Occipital lobe (tissue), 2 donors: ENCODE data around the gene PTPRG. TPM values are rescaled to one million over a fixed set of nuclear protein-coding genes. Genes with fewer than 3 reads are reported as not detected.
"Not testable (repeated sequence)": the region's sequence is repeated elsewhere in the genome, so short reads cannot be mapped to it uniquely, and the experiment has no call there.

Source experiments
- DNase-seq: peaks from one replicate; lab custom pipeline; 2025; lab: John Stamatoyannopoulos, UW
- total RNA-seq: library from RNA; depleted of rRNA; stranded (reverse); fragments of >200 nt; gene quantifications from one replicate; pipeline ENCODE4 v1.2.3, GENCODE V29; 2014

Gene PTPRG
- total RNA-seq, 1 donor from 2014 or later, result 81.4 TPM

DNA sequence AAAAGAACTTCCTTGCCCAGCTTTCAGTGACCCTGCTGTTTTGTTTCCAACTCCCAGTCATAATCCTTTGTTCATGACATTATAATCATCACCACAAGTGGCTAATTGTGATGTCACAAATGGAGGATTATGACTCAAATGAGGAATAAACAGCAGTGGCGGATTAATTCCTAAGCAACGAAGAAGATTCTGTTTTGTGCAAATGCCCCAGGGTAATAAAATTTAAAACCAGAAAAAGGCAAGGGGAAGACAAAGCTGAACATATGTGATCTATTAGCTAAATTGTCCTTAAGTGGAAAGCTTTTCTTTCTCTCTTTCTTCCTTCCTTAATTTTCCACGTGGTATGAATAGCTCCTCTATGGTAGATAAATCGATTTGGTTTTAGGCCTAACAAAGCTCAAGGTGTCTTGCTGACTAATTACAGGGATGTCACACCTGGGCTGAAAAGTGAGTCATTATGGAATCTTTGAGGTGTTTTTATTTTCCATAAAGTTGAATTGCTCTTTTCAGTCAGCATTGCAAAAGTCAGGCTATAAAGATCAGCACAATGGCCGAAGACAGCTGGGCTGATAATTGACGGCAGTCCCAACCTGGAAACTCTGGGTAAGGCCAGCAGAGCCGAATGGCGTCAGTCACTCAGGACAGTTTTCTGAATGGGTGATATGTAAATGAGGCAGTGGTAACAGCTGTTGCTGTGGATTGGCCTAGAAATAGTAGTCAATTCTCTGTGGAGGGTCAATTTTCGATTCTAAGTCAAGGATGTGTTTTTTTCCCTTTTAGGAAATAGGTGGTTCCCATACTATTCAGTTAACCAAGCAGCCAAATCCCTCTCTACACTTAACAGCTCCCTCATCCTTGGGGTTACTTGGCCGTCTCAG lies 121.5 kb downstream of the PTPRG start:
- no peak for DNase-seq

- no peak for DNase-seq
Observed at GRCh38 chr3:61683549-61684236, 122.3 kb downstream of the PTPRG start.

- no peak for DNase-seq
Observed at GRCh38 chr3:61684386-61684785, 123.0 kb downstream of the PTPRG start.

DNA sequence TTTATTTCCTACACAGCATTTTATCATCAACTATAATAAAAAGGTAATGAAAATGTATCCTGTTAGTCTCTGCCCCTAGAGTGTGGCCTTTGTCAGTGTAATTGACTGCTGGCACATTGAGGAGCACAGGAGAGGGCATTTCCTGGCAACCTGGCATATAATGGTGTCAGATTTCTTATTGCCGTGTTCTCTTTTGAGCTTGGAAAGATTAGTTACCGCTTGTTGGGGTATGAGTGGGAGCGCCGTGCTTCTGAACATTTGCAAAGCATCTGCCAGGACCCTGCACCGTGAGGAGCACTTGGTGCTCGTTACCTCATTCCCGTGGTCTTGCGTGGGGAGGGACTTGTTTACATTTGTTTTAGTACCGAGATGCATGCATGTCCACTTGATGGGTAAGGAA lies 124.4 kb downstream of the PTPRG start:
- DNase-seq, result no peak

GRCh38 chr3:61686228-61686648 lies 124.9 kb downstream of the PTPRG start:
- no peak for DNase-seq

GRCh38 chr3:61687206-61687605 lies 125.8 kb downstream of the PTPRG start:
- DNase-seq, result no peak

GRCh38 chr3:61687663-61688306 lies 126.4 kb downstream of the PTPRG start:
- no peak for DNase-seq

DNA sequence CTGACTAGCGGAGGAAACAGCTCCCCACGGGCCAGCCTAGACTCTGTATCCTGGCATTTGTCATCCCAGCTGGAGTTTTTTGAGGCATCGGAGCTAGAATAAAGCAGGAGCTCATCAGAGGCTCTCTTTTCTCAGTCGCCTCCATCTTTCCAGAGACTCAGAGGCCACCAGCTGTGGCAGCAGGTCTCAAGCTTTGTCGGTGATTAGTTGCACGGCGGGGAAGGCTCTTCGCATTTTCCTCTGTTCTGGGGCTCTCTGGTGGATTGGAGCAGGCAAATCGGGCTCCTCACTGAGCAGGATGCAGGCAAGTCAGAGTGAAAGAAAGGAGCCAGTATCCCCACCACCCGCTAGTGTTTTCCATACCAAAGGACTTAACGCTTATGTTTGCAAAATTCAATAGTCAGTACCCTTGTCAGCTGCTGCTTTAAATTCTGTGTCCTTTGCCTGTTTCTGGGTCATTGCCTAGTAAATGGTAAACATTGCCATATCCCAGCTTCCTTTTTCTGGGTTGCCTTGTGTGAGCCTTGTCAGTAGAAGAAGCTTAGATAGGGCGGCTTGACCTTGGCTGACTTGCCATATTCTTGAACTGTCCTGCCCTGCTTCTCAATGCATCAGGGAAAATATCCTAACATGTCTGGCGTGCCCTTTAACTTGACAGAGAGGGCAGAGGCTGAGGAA lies 127.1 kb downstream of the PTPRG start:
- no peak for DNase-seq

DNA sequence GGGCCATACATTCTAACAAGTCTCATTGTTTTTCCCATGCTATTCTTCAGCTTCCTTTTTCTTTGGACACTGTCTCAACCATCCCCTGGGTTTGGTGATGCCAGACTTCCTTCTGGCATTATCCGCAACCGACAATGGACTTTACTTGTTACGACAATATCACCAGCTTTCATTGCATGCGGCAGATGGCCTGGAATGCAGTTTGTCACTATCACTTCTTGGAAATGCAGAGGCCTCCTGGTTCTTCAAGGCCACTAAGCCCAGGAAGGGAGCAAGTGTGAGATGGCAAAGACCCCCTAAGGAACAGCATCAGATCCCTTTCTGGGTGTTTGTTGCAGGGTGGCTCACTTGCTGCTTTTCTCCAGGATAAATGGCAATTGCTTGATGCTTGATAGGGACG lies 128.6 kb downstream of the PTPRG start:
- no peak for DNase-seq

- DNase-seq, result no peak
Observed at GRCh38 chr3:61691466-61691865, 130.1 kb downstream of the PTPRG start.

GRCh38 chr3:61697301-61697700 lies 135.9 kb downstream of the PTPRG start:
- no peak for DNase-seq

DNA sequence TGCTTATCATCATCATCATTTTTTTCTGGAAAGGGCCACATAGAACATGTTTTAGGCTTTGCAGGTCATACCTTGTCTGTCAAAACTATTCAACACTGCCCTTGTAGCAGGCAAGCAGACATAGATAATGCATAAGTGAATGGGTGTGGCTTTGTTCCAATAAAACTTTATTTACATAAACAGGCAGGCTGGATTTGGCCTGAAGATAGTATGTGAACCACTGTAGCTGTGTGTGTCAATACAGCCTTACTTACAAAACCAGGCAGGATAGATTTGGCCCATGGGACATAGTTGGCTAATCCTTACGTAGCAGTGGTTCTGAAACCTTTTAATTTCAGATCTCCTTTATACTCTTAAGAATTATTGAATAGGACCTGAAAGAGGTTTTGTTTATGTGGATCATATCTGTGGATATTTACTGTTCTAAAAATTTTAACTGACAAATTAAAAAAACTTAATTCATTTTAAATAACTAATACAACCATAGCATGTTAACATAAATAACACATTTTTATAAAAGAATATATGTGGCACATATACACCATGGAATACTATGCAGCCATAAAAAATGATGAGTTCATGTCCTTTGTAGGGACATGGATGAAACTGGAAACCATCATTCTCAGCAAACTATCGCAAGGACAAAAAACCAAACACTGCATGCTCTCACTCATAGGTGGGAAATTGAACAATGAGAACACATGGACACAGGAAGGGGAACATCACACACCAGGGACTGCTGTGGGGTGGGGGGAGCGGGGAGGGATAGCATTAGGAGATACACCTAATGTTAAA lies 137.1 kb downstream of the PTPRG start:
- not testable (repeated sequence) for DNase-seq

DNA sequence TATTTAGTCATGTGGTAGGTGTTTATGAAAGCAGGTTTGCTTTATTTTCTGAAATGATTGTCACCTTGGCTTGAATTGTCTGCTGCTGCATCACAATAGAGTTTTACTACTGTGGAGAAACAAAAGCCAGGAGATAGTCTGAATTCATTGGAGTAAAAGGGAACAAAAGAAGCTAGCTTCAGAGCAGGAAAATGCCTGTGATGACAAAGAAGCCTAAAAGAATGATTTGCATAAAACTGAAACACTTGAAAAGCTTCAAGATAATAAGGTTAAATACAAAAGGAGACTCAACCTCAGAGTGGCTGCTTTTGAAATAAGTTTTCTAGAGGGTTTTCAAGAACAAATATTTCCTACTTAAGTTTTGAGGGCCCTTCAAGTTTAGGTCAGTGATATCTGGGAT lies 138.3 kb downstream of the PTPRG start:
- no peak for DNase-seq

GRCh38 chr3:61701011-61701410 lies 139.6 kb downstream of the PTPRG start:
- DNase-seq, result no peak

GRCh38 chr3:61702453-61702852 lies 141.1 kb downstream of the PTPRG start:
- no peak for DNase-seq

DNA sequence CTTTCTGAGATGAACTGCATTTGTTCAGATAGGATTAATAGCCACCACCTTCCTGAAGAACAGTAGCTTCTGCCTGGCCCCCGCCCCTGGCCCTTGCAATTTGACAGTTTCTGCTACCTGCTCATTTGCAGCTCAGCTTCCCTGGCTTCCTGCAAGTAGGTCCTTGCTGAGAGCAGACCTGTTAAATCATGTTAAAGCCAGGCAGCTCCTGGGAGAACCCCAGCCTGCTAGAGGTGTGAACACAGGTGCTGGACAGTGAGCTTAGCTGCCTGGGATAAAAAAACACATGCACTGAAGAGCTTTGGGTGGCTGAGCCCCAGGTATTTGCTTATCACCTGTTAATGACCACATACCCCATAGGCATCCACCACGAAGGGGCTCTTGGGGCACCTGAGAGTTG lies 143.4 kb downstream of the PTPRG start:
- DNase-seq, result no peak

GRCh38 chr3:61707492-61707891 lies 146.1 kb downstream of the PTPRG start:
- DNase-seq, result no peak

DNA sequence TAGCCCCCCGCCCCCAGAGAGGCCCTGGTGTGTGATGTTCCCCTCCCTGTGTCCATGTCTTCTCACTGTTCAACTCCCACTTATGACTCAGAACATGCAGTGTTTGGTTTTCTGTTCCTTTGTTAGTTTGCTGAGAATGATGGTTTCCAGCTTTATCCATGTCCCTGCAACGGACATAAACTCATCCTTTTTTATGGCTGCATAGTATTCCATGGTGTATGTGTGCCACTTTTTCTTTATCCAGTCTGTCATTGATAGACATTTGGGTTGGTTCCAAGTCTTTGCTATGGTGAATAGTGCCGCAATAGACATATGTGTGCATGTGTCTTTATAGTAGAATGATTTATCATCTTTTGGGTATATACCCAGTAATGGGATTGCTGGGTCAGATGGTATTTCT lies 149.5 kb downstream of the PTPRG start:
- not testable (repeated sequence) for DNase-seq

DNA sequence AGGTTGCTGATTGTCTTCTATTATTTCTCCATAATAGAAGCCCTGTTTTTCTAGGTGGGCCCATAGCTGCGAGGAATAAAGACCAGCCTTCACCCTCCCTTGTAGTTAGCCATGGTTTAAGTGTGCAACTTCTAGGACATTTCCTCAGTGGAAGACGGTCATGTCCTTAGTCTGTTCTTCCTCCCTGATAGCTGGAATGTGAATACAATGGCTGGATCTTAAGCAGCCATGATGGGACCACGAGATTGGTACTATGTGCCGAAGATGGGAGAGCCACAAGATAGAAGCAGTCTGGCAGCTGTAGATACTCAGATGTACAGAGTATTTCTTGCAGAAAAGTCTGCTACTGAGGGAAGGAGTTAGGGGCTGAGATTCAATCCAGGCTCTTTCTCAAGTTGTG lies 152.9 kb downstream of the PTPRG start:
- no peak for DNase-seq

GRCh38 chr3:61715886-61716527 lies 154.6 kb downstream of the PTPRG start:
- DNase-seq, result no peak
